ENCODE measurements around the gene CCL24. TPM values are rescaled to one million over a fixed set of nuclear protein-coding genes. Genes with fewer than 3 reads are reported as not detected.
"Not testable (repeated sequence)": the region's sequence is repeated elsewhere in the genome, so short reads cannot be mapped to it uniquely, and the experiment has no call there.

Gene CCL24
- total RNA-seq, 1 donor from 2014 or later = 4.1 TPM

- Histone ChIP-seq H3K36me3 (no peaks in the 10 kb centered on the region), H3K9me3 (no peaks in the 10 kb centered on the region), H3K27ac (peak within 1 kb of the TSS; percentile 38), H3K27me3 (ENCODE audit: low read depth) (no peaks in the 10 kb centered on the region), H3K4me1 (peaks cover 5% of the 10 kb centered on the region), H3K4me3 (no peak within 1 kb of the TSS)
- no peak for ATAC-seq
- TF ChIP-seq CTCF (IDR thresholded peaks at IDR 0.05) = no peak
- DNase-seq = no peak
- intact Hi-C loops (cut with DNase I) = no loop called here
Measured at GRCh38 chr7:75772081-75773077, 41.2 kb downstream of the CCL24 start, which contains the start of gene CCL26. Gene CCL26 (minus strand): TSS chr7:75772211. CDS start chr7:75772176, 35 bp downstream.

GRCh38 chr7:75771224-75771623, 42.4 kb downstream of the CCL24 start:
- Histone ChIP-seq H3K36me3 (no peaks in the 10 kb centered on the region), H3K9me3 (no peaks in the 10 kb centered on the region), H3K27ac (no peak overlapping the region), H3K27me3 (ENCODE audit: low read depth) (no peaks in the 10 kb centered on the region), H3K4me3 (no peak overlapping the region), H3K4me1 (peaks cover 5% of the 10 kb centered on the region)
- intact Hi-C loops (cut with DNase I) = no loop called here
- DNase-seq (no peak), ATAC-seq (no peak)
- TF ChIP-seq CTCF (IDR thresholded peaks at IDR 0.05) = no peak

- Histone ChIP-seq H3K27ac (no peak overlapping the region), H3K4me3 (no peak overlapping the region), H3K4me1 (peaks cover 5% of the 10 kb centered on the region), H3K9me3 (no peaks in the 10 kb centered on the region), H3K27me3 (ENCODE audit: low read depth) (no peaks in the 10 kb centered on the region), H3K36me3 (no peaks in the 10 kb centered on the region)
- peak; percentile 72 for TF ChIP-seq CTCF (IDR thresholded peaks at IDR 0.05)
- intact Hi-C loops (cut with DNase I) = no loop called here
- peak; percentile 90 to 92 for ATAC-seq
- no peak for DNase-seq
Measured at GRCh38 chr7:75762350-75762917, 51.2 kb downstream of the CCL24 start.

DNA sequence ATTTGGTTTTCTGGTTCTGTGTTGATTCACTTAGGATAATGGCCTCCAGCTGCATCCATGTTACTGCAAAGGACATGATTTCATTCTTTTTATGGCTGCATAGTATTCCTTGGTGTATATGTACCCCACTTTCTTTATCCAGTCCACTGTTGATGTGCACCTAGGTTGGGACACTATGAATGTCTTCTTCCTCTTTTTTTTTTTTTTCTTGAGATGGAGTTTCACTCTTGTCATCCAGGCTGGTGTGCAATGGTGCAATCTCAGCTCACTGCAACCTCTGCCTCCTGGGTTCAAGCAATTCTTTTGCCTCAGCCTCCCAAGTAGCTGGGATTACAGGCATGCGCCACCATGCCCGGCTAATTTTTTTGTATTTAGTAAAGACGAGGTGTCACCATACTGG, 51.8 kb downstream of the CCL24 start:
- intact Hi-C loops (cut with DNase I); H3K4me3 ChIP-seq; H3K4me1 ChIP-seq; H3K9me3 ChIP-seq; ATAC-seq; H3K27ac ChIP-seq; H3K27me3 ChIP-seq (ENCODE audit: low read depth); DNase-seq; H3K36me3 ChIP-seq: not testable (repeated sequence)

Other genes with a start within 250 kb of the CCL24 start
- gene HIP1, start 74.9 kb downstream of the CCL24 start, total RNA-seq = 51.5 TPM
- not detected for gene CCL26, start 41.6 kb downstream of the CCL24 start, total RNA-seq
- gene RHBDD2, start 65.2 kb upstream of the CCL24 start, total RNA-seq = 72.5 TPM
- gene POR, start 101.3 kb upstream of the CCL24 start, total RNA-seq = 244 TPM
- 42.7 TPM for gene TMEM120A, start 180.8 kb upstream of the CCL24 start, total RNA-seq
- gene STYXL1, start 234.2 kb upstream of the CCL24 start, total RNA-seq = 25.6 TPM
- 107 TPM for gene MDH2, start 234.3 kb upstream of the CCL24 start, total RNA-seq